ENCODE measurements around the gene FBXO46.
A peak's percentile ranks its signal among the peaks of the same experiment; 100 is the strongest.

The FBXO46 gene

DNA sequence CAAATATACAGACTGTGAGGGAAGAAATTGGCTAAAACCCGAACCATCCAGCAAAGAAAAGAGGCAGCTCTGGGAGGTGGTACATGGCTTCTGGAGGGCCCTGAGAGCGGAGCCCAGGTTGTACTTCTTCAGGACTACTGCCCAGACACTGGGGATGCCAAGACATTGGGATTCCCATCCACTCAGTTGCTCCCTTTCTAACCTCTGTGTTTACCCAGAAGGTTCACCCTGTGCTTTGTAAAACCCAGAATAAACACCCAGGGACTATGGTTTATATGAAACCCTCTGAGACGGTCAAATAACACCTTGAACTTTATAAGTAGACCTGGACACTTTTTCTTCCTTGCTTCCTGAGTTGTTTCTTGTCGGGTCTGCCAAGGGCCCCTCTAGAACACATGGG lies 12.3 kb upstream of the FBXO46 start:
- no peak for DNase-seq (ENCODE audit: low read depth in 1 of 2, low spot score in 1 of 2)
- TF ChIP-seq POLR2AphosphoS5 (IDR thresholded peaks at IDR 0.05; ENCODE audit: low read depth) = no peak
- TF ChIP-seq GABPA (IDR thresholded peaks at IDR 0.05; ENCODE audit: low read depth) = no peak
- no peak for TF ChIP-seq SPI1 (IDR thresholded peaks at IDR 0.05; ENCODE audit: borderline replicate concordance, low read depth)
- TF ChIP-seq, protein P1, sequence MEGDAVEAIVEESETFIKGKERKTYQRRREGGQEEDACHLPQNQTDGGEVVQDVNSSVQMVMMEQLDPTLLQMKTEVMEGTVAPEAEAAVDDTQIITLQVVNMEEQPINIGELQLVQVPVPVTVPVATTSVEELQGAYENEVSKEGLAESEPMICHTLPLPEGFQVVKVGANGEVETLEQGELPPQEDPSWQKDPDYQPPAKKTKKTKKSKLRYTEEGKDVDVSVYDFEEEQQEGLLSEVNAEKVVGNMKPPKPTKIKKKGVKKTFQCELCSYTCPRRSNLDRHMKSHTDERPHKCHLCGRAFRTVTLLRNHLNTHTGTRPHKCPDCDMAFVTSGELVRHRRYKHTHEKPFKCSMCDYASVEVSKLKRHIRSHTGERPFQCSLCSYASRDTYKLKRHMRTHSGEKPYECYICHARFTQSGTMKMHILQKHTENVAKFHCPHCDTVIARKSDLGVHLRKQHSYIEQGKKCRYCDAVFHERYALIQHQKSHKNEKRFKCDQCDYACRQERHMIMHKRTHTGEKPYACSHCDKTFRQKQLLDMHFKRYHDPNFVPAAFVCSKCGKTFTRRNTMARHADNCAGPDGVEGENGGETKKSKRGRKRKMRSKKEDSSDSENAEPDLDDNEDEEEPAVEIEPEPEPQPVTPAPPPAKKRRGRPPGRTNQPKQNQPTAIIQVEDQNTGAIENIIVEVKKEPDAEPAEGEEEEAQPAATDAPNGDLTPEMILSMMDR (IDR thresholded peaks at IDR 0.05; ENCODE audit: insufficient read depth, low read length) = no peak
- TF ChIP-seq, protein P2, sequence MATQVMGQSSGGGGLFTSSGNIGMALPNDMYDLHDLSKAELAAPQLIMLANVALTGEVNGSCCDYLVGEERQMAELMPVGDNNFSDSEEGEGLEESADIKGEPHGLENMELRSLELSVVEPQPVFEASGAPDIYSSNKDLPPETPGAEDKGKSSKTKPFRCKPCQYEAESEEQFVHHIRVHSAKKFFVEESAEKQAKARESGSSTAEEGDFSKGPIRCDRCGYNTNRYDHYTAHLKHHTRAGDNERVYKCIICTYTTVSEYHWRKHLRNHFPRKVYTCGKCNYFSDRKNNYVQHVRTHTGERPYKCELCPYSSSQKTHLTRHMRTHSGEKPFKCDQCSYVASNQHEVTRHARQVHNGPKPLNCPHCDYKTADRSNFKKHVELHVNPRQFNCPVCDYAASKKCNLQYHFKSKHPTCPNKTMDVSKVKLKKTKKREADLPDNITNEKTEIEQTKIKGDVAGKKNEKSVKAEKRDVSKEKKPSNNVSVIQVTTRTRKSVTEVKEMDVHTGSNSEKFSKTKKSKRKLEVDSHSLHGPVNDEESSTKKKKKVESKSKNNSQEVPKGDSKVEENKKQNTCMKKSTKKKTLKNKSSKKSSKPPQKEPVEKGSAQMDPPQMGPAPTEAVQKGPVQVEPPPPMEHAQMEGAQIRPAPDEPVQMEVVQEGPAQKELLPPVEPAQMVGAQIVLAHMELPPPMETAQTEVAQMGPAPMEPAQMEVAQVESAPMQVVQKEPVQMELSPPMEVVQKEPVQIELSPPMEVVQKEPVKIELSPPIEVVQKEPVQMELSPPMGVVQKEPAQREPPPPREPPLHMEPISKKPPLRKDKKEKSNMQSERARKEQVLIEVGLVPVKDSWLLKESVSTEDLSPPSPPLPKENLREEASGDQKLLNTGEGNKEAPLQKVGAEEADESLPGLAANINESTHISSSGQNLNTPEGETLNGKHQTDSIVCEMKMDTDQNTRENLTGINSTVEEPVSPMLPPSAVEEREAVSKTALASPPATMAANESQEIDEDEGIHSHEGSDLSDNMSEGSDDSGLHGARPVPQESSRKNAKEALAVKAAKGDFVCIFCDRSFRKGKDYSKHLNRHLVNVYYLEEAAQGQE (IDR thresholded peaks at IDR 0.05; ENCODE audit: insufficient replicate concordance, low read depth) = no peak
- no peak overlapping the region for H3K4me3 ChIP-seq (replicated peaks; ENCODE audit: insufficient read depth, low read length)
- no peak overlapping the region for H3K27ac ChIP-seq (replicated peaks)
- peaks cover 9% of the 10 kb centered on the region for H3K27me3 ChIP-seq (ENCODE audit: insufficient read depth, poor library complexity, severe bottlenecking)

DNA sequence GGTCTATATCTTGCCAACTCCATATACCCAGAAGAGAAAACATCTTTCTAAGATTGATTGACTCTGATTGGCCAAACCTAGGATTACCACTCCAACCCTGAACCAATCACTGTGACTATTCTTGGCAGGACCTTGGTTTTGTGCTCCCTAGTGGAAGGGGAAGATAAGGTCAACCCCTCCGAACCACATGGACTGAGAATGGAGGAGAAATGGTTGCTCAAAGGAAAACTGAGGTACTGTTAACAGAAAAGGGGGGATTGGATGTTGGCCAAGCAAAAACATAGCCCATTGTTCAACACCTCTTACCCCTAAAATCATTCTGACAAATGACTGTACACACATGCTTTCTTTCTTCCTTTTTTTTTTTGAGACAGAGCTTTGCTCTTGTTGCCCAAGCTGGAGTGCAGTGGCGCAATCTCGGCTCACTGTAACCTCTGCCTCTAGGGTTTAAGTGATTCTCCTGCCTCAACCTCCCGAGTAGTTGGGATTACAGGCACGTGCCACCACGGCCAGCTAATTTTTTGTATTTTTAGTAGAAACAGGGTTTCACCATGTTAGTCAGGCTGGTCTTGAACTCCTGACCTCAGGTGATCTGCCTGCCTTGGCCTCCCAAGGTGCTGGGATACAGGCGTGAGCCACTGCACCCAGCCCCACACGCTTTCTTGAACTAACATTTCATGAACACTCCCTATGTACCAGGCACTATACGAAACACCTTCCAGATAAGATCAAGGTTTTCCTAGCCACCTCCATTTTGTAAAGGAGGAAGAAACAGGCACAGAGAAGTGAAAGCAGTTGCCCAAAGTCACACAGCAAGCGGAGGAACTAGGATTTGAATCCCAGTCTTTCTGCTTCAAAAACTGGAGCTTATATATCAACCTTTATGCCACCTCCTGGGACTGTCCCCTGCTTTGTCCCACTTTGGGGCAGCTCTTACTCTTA lies 9.1 kb upstream of the FBXO46 start:
- peaks cover 2% of the 10 kb centered on the region for H3K27me3 ChIP-seq (ENCODE audit: insufficient read depth, poor library complexity, severe bottlenecking)
- H3K4me3 ChIP-seq (replicated peaks; ENCODE audit: insufficient read depth, low read length) = no peak overlapping the region; the same call in 1 of the 2 replicates
- TF ChIP-seq POLR2AphosphoS5 (IDR thresholded peaks at IDR 0.05; ENCODE audit: low read depth) (no peak), SPI1 (IDR thresholded peaks at IDR 0.05; ENCODE audit: borderline replicate concordance, low read depth) (no peak), GABPA (IDR thresholded peaks at IDR 0.05; ENCODE audit: low read depth) (no peak)
- TF ChIP-seq, protein P2 (IDR thresholded peaks at IDR 0.05; ENCODE audit: insufficient replicate concordance, low read depth) = no peak
- TF ChIP-seq, protein P1 (IDR thresholded peaks at IDR 0.05; ENCODE audit: insufficient read depth, low read length) = no peak
- no peak overlapping the region for H3K27ac ChIP-seq (replicated peaks)
- DNase-seq (ENCODE audit: low read depth in 1 of 2, low spot score in 1 of 2) = peak in 1 of 2 experiments; percentile 75

DNA sequence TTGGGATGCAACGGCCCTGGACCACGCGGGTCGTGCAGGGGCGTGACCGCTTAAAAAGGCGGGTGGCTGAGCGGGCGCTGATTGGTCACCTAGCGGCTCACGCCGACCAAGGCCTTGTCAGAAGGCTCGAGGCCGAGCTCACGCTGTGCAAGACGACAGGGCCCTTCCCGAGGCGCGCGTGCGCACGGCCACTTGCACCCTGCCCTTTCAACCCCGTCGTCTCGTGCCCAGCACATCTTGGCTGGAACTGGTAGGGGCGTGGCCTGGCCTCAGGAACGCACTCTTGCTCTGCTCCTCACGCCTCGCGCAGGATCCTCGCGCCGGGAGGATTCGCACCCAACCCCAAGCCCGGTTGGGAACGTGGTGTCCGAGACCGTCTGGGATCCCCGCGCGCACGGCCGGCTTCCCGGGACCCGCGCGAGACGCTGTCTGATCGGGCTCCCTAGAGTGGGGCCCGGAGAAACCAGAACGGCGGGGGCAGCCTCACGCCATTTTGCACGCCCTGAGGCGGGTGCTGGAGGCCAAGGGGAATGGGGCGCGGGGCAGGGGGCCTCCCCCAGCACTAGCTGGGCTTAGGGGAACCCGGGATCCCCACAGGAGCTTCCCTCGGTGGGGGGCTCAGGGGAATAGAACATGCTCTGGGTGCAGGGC lies 2.6 kb upstream of the FBXO46 start, which contains the start of gene MEIOSIN:
Gene MEIOSIN (plus strand): TSS at position 280 of the 651 bp plus-strand sequence. CDS start 1,938 bp downstream, outside the sequence.
- no peak within 1 kb of the TSS for H3K27ac ChIP-seq (replicated peaks)
- TF ChIP-seq, protein P1 (IDR thresholded peaks at IDR 0.05; ENCODE audit: insufficient read depth, low read length) = no peak
- no peaks in the 10 kb centered on the region for H3K27me3 ChIP-seq (ENCODE audit: insufficient read depth, poor library complexity, severe bottlenecking)

More for the DNA sequence above, 2.6 kb upstream of the FBXO46 start, which contains the start of gene MEIOSIN:
- H3K4me3 ChIP-seq (replicated peaks; ENCODE audit: insufficient read depth, low read length) = no peak within 1 kb of the TSS
- DNase-seq (ENCODE audit: low read depth in 1 of 2, low spot score in 1 of 2) = no peak
